ENCODE results near the gene GORASP1.

- TF ChIP-seq CTCF (IDR thresholded peaks at IDR 0.05) (no peak), POLR2A (IDR thresholded peaks at IDR 0.05) (no peak)
These were observed 44.3 kb downstream of the GORASP1 start for GRCh38 chr3:39063143-39063542.

All from adrenal gland (tissue), 5 donors.